ENCODE measurements around the gene RNF183. TPM values are rescaled to one million over a fixed set of nuclear protein-coding genes. Genes with fewer than 3 reads are reported as not detected.

The RNF183 gene
- total and polyA plus RNA-seq, 9 of the 15 experiments (the other 6 are each of a cell fraction or from before 2014, with no cell fraction given) = 0.04 to 2.0 (median 0.16) TPM; not detected in 5

- FAIRE-seq (peak; percentile 77), ATAC-seq (peak; percentile 62), DNase-seq (ENCODE audit: extremely low read depth in 1 of 4, low spot score in 3 of 4) (peak; percentile 33 to 78 (median 53))
- Histone ChIP-seq H3K27ac (ENCODE audit: extremely low read depth, low read depth, low read length) (peak overlapping the region; percentile 92), H3K4me2 (ENCODE audit: insufficient read depth, low read length) (peak overlapping the region; percentile 99), H3K9me1 (ENCODE audit: control insufficient read depth, insufficient read depth, low read length) (no peaks in the 10 kb centered on the region), H3K27me3 (ENCODE audit: control insufficient read depth in 2 of 2, insufficient read depth in 2 of 2, low read length in 2 of 2) (no peaks in the 10 kb centered on the region), H3K4me1 (replicated peaks in 1 of 2; ENCODE audit: control insufficient read depth in 2 of 2, insufficient read depth in 2 of 2, low read length in 2 of 2) (peaks cover 3 to 6% of the 10 kb centered on the region in 2 experiments; a peak in 3 of 5 replicates), H4K20me1 (replicated peaks; ENCODE audit: control insufficient read depth, insufficient read depth, low read length) (no peaks in the 10 kb centered on the region), H2AFZ (ENCODE audit: low read depth, low read length) (peak overlapping the region; percentile 98), H3K36me3 (ENCODE audit: control insufficient read depth, insufficient read depth, low read length) (peaks cover 70% of the 10 kb centered on the region), H3K79me2 (ENCODE audit: control insufficient read depth, insufficient read depth, low read length) (peaks cover 53% of the 10 kb centered on the region), H3K9me3 (replicated peaks; ENCODE audit: control insufficient read depth, insufficient read depth, low read depth, low read length) (no peaks in the 10 kb centered on the region), H3K4me3 (peak overlapping the region; percentile 80), H3K9ac (ENCODE audit: insufficient read depth in 1 of 2, low read depth in 2 of 2, low read length in 2 of 2) (peak overlapping the region; percentile 96 to 99)
- ChIA-PET POLR2A (interaction anchor here (0.5 to 2.0 kb wide), 22 partner anchors 9 to 491 kb away, joined by 3 to 12 read pairs (median 3); partner anchors contain the start of genes ALAD, C9orf43, FKBP15 and POLE3), CTCF (ENCODE audit: low intra/inter-chr PET ratio) (interaction anchor here (0.8 to 2.7 kb wide), 11 partner anchors 128 to 383 kb away, joined by 3 to 23 read pairs (median 5); partner anchors contain the start of genes C9orf43 and POLE3)
- under 1% methylated on average over 15 of the region's 15 CpGs for WGBS (ENCODE audit: insufficient coverage, low coverage, missing lambda C conversion rate)
- in situ Hi-C loops (cut with MboI) = loop anchor here (5.0 kb wide), 2 partner anchors 318 to 383 kb away; no protein-coding TSS in a partner anchor
- intact Hi-C loops (cut with micrococcal nuclease) = loop anchor here (2.0 to 10.0 kb wide), 5 partner anchors 54 to 384 kb away; partner anchors contain the start of genes ALAD, FKBP15 and SLC31A1
- no TSS peak for BruUV-seq (replicated peaks)
- TF ChIP-seq CTCF (IDR thresholded peaks at IDR 0.05 in 2 of 3, conservative IDR thresholded peaks at IDR 0.05 in 1 of 3; ENCODE audit: insufficient read depth in 2 of 3, low read depth in 1 of 3, low read length in 3 of 3) (peak; percentile 50 to 86 (median 70); a peak in 5 of 6 replicates), NCOA6 (IDR thresholded peaks at IDR 0.05) (no peak), MEIS2 (IDR thresholded peaks at IDR 0.05; ENCODE audit: partially characterized antibody) (peak; percentile 11), ARID2 (IDR thresholded peaks at IDR 0.05) (0 out of 2 replicates have a peak, but pooled peaks have one; percentile 20), TCFL5 (CRISPR knock-in tag; conservative IDR thresholded peaks at IDR 0.05) (no peak), ZNF384 (IDR thresholded peaks at IDR 0.05; ENCODE audit: low read depth, low read length) (peak; percentile 64), ZFP30 (CRISPR knock-in tag; IDR thresholded peaks at IDR 0.05; ENCODE audit: borderline replicate concordance) (no peak), ZNF224 (CRISPR knock-in tag; IDR thresholded peaks at IDR 0.05) (no peak), BRD4 (IDR thresholded peaks at IDR 0.05) (no peak), EP300 (IDR thresholded peaks at IDR 0.05; ENCODE audit: low read length) (0 out of 2 replicates have a peak, but pooled peaks have one; percentile 18), KDM1A (IDR thresholded peaks at IDR 0.05) (0 out of 4 replicates have a peak, but pooled peaks of 1 of the 2 experiments have one; percentile 16), ASH1L (IDR thresholded peaks at IDR 0.05; ENCODE audit: borderline replicate concordance, low read depth, partially characterized antibody) (no peak), NFE2 (IDR thresholded peaks at IDR 0.05; ENCODE audit: low read depth) (0 out of 2 replicates have a peak, but pooled peaks have one; percentile 45), NELFE (IDR thresholded peaks at IDR 0.05; ENCODE audit: insufficient read depth, insufficient read length) (no peak), MAZ (CRISPR knock-in tag; conservative IDR thresholded peaks at IDR 0.05 in 1 of 2, IDR thresholded peaks at IDR 0.05 in 1 of 2) (peak in 1 of 2 experiments; percentile 20; a peak in 1 of 4 replicates), PHTF2 (CRISPR knock-in tag; IDR thresholded peaks at IDR 0.05) (no peak), RCOR1 (IDR thresholded peaks at IDR 0.05; ENCODE audit: borderline replicate concordance in 1 of 2, low read depth in 2 of 2, low read length in 2 of 2) (0 out of 4 replicates have a peak, but pooled peaks of 1 of the 2 experiments have one; percentile 7), ZNF143 (CRISPR knock-in tag; IDR thresholded peaks at IDR 0.05) (no peak), DPF2 (IDR thresholded peaks at IDR 0.05) (0 out of 2 replicates have a peak, but pooled peaks have one; percentile 26), NR2C2 (CRISPR knock-in tag; IDR thresholded peaks at IDR 0.05) (peak; percentile 87), NR2C2 (tag; IDR thresholded peaks at IDR 0.05) (peak; percentile 37; the same call in 1 of the 2 replicates), MTA2 (IDR thresholded peaks at IDR 0.05; ENCODE audit: low read depth) (0 out of 2 replicates have a peak, but pooled peaks have one; percentile 22)
Measured at GRCh38 chr9:113274474-113275156, 28.6 kb downstream of the RNF183 start.
